HG03045 (cell line): ENCODE measurements around the gene NDUFS3.
"Not testable (repeated sequence)": the region's sequence is repeated elsewhere in the genome, so short reads cannot be mapped to it uniquely, and the experiment has no call there.

ENCODE experiments used
- ATAC-seq: cut with Tn5 transposase; IDR thresholded peaks from one replicate; pipeline ENCODE4 v1.9.1; 2021; ENCODE audit warnings: mild to moderate bottlenecking, moderate library complexity; ENCODE audit not compliant: unreplicated experiment

NDUFS3 gene

GRCh38 chr11:47558695-47559094 is 20.2 kb upstream of the NDUFS3 start:
- no peak for ATAC-seq

DNA sequence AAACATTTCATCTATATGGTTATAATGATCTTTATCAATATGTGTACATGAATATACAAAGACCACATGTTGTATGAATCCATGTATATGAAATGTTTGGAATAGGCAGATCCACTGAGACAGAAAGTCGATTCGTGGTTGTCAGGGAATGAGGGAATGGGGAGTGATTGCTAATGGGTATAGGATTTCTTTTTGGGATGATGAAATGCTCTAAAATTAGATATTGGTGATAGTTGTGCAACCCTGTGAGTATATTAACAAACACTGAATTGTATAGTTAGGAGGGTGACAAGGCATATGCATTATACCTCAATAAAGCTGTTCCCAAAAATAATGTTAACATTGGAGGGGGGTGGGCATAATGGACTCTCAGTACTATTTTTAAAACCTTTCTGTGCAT is 18.4 kb upstream of the NDUFS3 start:
- no peak for ATAC-seq

GRCh38 chr11:47562393-47562792 is 16.5 kb upstream of the NDUFS3 start:
- not testable (repeated sequence) for ATAC-seq

GRCh38 chr11:47564366-47564765 is 14.5 kb upstream of the NDUFS3 start:
- not testable (repeated sequence) for ATAC-seq

DNA sequence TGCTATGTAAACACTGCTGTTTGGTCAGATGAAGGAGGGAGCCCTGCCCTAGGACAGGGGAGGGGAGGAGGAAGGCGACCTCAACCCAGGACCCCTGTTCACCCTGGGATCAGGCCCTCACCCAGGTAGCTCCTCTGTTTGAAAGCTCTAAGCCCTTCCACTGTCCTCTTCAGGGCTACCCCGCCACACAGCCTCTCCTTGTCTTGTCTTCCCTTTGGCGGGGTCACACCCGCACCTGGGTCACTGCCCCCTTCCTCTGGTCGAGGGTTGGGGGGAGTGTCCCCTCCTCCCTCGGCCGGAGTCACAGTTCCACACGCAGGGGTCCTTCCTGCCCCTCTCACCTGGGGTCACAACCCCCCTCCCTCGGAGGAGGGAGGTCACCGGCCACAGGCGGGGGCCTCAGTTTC is 13.9 kb upstream of the NDUFS3 start:
- no peak for ATAC-seq

GRCh38 chr11:47565340-47566148 is 13.3 kb upstream of the NDUFS3 start, which contains the start of gene PTPMT1:
PTPMT1 (plus strand) TSS chr11:47565599; CDS start chr11:47565623, 24 bp downstream.
- peak; percentile 84 for ATAC-seq

GRCh38 chr11:47566149-47566698 is 12.7 kb upstream of the NDUFS3 start:
- no peak for ATAC-seq

- ATAC-seq: no peak
Measured at GRCh38 chr11:47569646-47570045, 9.2 kb upstream of the NDUFS3 start.

- ATAC-seq: no peak
Measured at GRCh38 chr11:47570651-47571356, 8.1 kb upstream of the NDUFS3 start.

DNA sequence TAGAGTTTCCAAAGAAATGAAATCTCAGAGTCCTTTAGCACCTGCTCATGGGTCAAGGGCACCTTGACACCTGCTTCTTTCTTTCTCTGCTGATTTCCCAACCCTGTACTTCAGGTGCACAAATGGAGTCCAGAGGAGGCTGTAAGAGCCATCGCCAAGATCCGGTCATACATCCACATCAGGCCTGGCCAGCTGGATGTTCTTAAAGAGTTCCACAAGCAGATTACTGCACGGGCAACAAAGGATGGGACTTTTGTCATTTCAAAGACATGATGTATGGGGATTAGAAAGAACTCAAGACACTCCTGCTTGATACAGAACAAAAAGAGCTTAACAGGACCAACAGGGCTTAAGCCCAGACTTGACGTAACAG is 7.5 kb upstream of the NDUFS3 start:
- no peak for ATAC-seq

DNA sequence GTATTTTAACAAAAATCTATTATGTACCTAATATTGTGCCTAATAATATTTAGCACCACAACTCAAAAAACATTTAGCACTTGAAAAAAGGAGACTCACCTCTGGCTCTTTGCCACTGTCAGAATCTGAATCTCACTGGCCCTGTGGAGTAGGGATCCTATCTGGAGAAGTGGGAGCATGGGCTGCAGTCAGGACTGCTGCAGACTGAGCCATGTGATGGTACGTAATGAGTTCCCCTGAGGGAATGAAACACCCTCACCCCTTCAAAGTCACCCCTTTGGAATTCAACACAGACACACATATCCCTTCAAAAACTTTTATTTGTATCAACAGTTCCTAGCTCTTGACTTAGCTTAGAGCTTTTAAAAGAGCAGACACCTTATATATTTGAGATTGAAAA is 7.0 kb upstream of the NDUFS3 start:
- no peak for ATAC-seq

DNA sequence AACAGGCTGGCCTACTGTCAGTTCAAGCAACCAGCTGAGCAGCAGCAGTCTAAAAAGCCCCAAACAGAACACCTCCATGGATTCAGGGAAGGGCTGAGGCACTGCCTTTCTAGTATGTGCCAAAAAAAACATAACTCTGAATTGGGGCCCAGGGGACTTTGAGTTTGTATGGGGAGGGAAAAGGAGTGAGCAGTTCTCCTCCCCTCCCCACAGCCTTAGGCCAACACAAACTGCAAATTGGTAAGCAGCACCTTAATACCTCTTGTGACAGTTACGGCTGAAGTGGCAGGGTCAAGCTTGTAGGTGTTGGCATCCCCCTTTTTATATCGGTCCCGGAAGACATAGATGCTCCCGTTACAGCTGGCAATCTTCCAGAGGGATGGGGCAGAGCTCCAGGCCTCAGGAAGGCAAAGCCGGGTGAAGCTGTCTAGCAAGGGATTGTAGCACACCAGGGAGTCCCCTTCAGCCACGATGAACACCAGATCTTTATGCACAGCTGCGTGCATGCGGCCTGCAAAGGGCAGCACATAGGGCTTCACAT is 6.1 kb upstream of the NDUFS3 start:
- no peak for ATAC-seq

GRCh38 chr11:47573321-47573720 is 5.6 kb upstream of the NDUFS3 start:
- no peak for ATAC-seq

- ATAC-seq: no peak
Measured at GRCh38 chr11:47577460-47578041, 1.3 kb upstream of the NDUFS3 start.

- ATAC-seq: no peak
Measured at GRCh38 chr11:47583844-47584243, 5.0 kb downstream of the NDUFS3 start.

GRCh38 chr11:47586098-47586855 is 7.4 kb downstream of the NDUFS3 start, which contains the start of gene FAM180B:
FAM180B (plus strand) TSS chr11:47586678; CDS start chr11:47586769, 91 bp downstream.
- ATAC-seq: no peak

DNA sequence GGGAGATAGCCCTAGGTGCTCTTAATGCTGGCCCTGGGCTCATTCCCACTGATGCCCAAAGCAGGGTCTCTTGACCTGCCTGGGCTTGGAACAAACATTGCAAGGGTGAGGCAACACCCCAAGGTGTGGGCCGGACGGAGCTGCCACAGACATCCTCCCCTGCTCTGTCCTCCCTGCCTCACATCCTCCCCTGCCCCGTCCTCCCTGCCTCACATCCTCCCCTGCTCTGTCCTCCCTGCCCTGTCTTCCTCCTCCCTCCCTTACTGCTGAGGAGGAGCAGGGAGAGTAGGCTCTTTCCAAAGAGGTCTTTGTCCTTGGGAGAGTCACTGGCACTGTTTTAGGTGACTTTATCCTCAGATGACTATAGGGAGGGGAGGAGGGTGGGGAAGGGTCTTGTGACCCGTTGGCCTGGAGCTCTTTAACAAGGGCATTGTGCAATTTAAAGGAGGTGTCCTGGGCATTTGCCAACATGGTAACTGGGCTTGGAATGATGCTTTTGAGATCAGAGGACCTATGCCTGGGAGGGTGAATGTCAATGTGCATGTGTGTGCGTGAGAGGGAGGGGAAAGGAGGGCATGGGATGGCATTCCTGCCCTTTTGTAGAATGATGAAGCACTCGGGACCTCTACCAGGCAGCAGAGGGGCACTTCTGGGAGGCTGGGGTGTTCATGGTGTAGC is 8.3 kb downstream of the NDUFS3 start:
- no peak for ATAC-seq

DNA sequence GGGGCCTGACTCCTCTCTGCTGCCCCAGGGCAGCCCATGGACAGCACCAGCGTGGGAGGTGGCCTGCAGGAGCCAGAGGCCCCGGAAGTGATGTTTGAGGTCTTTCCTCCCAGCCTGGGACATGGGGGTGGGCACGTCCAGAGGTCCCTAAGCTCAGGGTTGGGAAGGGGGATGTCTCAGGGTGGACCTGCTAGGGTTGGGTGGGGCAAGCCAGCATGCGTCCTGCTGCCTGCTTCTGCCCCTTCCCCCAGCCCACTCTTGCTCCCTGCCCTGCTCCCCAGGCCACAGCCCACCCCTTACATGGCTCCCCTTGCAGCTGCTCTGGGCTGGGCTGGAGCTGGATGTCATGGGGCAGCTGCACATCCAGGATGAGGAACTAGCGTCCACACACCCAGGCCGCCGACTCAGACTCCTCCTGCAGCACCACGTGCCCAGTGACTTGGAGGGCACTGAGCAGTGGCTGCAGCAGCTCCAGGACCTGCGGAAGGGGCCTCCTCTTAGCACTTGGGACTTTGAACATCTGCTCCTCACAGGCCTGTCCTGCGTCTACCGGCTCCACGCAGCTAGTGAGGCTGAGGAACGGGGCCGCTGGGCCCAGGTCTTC is 9.0 kb downstream of the NDUFS3 start:
- ATAC-seq: no peak

- ATAC-seq: no peak
Measured at GRCh38 chr11:47589118-47589517, 10.2 kb downstream of the NDUFS3 start.

DNA sequence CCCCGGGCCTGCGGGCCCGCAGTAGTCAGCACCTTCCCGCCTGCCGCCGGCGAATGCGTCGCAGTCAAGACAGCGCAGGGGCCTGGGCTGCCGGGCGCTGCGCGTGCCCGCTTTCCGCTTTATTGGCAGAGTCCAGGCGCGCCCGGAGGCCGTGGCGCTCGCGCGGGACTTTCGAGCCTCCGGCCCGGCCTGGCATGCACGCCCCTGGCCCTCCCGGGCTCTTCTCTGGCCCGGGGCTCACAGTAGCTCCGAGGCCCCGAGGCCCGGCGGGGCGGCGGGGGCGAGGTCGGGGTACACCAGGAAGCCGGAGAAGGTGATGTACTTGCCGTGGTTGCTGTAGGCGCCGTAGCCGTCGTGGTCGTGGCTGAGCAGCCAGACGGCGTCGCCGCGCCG is 10.7 kb downstream of the NDUFS3 start:
- no peak for ATAC-seq
